H1 (cell line): ENCODE measurements around the gene TMEM134. TPM values are rescaled to one million over a fixed set of nuclear protein-coding genes. Genes with fewer than 3 reads are reported as not detected.

Source experiments
- CTCF ChIA-PET: fragments of 300-600 bp; sonication (Branson Sonifier 250); formaldehyde crosslinking; loops from one replicate; lab custom pipeline; 2021; ENCODE audit not compliant: partially characterized antibody; lab: Charles Lee
- POLR2A ChIA-PET: fragments of 300-600 bp; sonication (Branson Sonifier 250); formaldehyde crosslinking; loops from one replicate; lab custom pipeline; 2021; ENCODE audit warnings: inconsistent platforms; ENCODE audit not compliant: partially characterized antibody; lab: Charles Lee
- DNase-seq, 2 experiments: peaks; one replicate each; pipeline versions ENCODE4 v3.0.0 to v3.0.0-alpha.2; 2010 to 2022; ENCODE audit warnings: low spot score in 2 of 2, low read depth in 1 of 2, mixed read lengths in 1 of 2
- FAIRE-seq: peaks from 2 replicates; lab custom pipeline; 2011; peaks lifted over from hg19 to GRCh38; lab: Jason Lieb, UNC
- H2AFZ ChIP-seq: 2 replicates; pipeline ENCODE4 v1.8.1; 2012; ENCODE audit warnings: low read length, inconsistent platforms
- H2AK5ac ChIP-seq: 2 replicates; pipeline ENCODE4 v1.6.1; 2013; ENCODE audit warnings: low read depth, low read length
- H2BK120ac ChIP-seq: replicated peaks from 2 replicates; pipeline ENCODE3; 2013; ENCODE audit warnings: low read depth, low read length, inconsistent platforms
- H2BK12ac ChIP-seq: 2 replicates; pipeline ENCODE4 v1.6.1; 2013; ENCODE audit warnings: low read depth, low read length
- H2BK15ac ChIP-seq: 2 replicates; pipeline ENCODE4 v1.6.1; 2013; ENCODE audit warnings: low read length
- H2BK20ac ChIP-seq: 2 replicates; pipeline ENCODE4 v1.6.1; 2013; ENCODE audit warnings: low read length
- H2BK5ac ChIP-seq: 2 replicates; pipeline ENCODE4 v1.6.1; 2013; ENCODE audit warnings: low read depth, low read length
- H3K14ac ChIP-seq: 2 replicates; pipeline ENCODE4 v1.6.1; 2013; ENCODE audit warnings: inconsistent platforms; ENCODE audit not compliant: insufficient read length
- H3K18ac ChIP-seq: 2 replicates; pipeline ENCODE4 v1.6.1; 2013; ENCODE audit warnings: low read length; ENCODE audit errors: extremely low read depth
- H3K23ac ChIP-seq: 2 replicates; pipeline ENCODE4 v1.6.1; 2013; ENCODE audit warnings: inconsistent platforms; ENCODE audit not compliant: insufficient read length
- H3K23me2 ChIP-seq: 2 replicates; pipeline ENCODE4 v1.6.1; 2013; ENCODE audit warnings: low read depth, low read length
- H3K27ac ChIP-seq: 2 replicates; pipeline ENCODE4 v1.6.1; 2011; ENCODE audit warnings: low read depth, low read length, inconsistent platforms
- H3K27me3 ChIP-seq, 4 experiments: replicated peaks in 1 of 4; 1 replicate in 1 of 4; 2 replicates in 3 of 4; pipeline versions ENCODE4 v1.6.1 to v1.8.1; 2011 to 2013; ENCODE audit warnings: low read length in 3 of 4, mild to moderate bottlenecking in 3 of 4, inconsistent platforms in 2 of 4, mixed read lengths in 2 of 4, moderate library complexity in 1 of 4; ENCODE audit not compliant: control insufficient read depth in 3 of 4, insufficient read depth in 3 of 4; ENCODE audit errors: extremely low read depth in 1 of 4
- H3K36me3 ChIP-seq, 4 experiments: 2 replicates each; pipeline versions ENCODE4 v1.6.1 to v1.8.1; 2011 to 2013; ENCODE audit warnings: mild to moderate bottlenecking in 4 of 4, low read length in 3 of 4, moderate library complexity in 2 of 4, control low read depth in 1 of 4, inconsistent platforms in 1 of 4; ENCODE audit not compliant: insufficient read depth in 4 of 4, control insufficient read depth in 2 of 4
- H3K4ac ChIP-seq: replicated peaks from 2 replicates; pipeline ENCODE3; 2013; ENCODE audit warnings: low read length, low read depth, mixed read lengths, inconsistent platforms; ENCODE audit not compliant: insufficient read length
- H3K4me1 ChIP-seq, 4 experiments: replicated peaks in 1 of 4; 1 replicate in 1 of 4; 2 replicates in 3 of 4; pipeline versions ENCODE4 v1.6.1 to v1.8.1; 2011 to 2013; ENCODE audit warnings: low read length in 3 of 4, inconsistent platforms in 2 of 4, mixed read lengths in 1 of 4; ENCODE audit not compliant: insufficient read depth in 4 of 4, control insufficient read depth in 3 of 4
- H3K4me2 ChIP-seq, 2 experiments: 2 replicates each; pipeline versions ENCODE4 v1.6.1 to v1.8.1; 2011 to 2013; ENCODE audit warnings: low read depth in 2 of 2, low read length in 2 of 2, control low read depth in 1 of 2, inconsistent platforms in 1 of 2, mild to moderate bottlenecking in 1 of 2; ENCODE audit not compliant: insufficient read depth in 1 of 2
- H3K4me3 ChIP-seq, 4 experiments: fragments of 200-600, 300-600 bp in 1 of 4; sonication (generic), shearing (Covaris generic), sonication (Bioruptor Twin) in 1 of 4; 2 replicates each; pipeline versions ENCODE4 v1.5.1 to v1.8.1; 2011 to 2016; ENCODE audit warnings: low read length in 4 of 4, low read depth in 3 of 4, control low read depth in 2 of 4, inconsistent platforms in 2 of 4, mild to moderate bottlenecking in 2 of 4, mixed read lengths in 1 of 4, moderate library complexity in 1 of 4; ENCODE audit not compliant: insufficient read depth in 2 of 4; ENCODE audit errors: extremely low read depth in 1 of 4
- H3K56ac ChIP-seq: replicated peaks from 2 replicates; pipeline ENCODE3; 2013; ENCODE audit warnings: low read depth, mild to moderate bottlenecking, mixed read lengths, low read length, inconsistent platforms; ENCODE audit not compliant: insufficient read length
- H3K79me1 ChIP-seq: 2 replicates; pipeline ENCODE4 v1.6.1; 2013; ENCODE audit warnings: low read depth, low read length, control low read depth
- H3K79me2 ChIP-seq, 2 experiments: 2 replicates each; pipeline versions ENCODE4 v1.6.1 to v1.8.1; 2012 to 2013; ENCODE audit warnings: low read length in 2 of 2, mild to moderate bottlenecking in 2 of 2, inconsistent platforms in 1 of 2; ENCODE audit not compliant: insufficient read depth in 2 of 2, control insufficient read depth in 1 of 2
- H3K9ac ChIP-seq, 4 experiments: replicated peaks in 1 of 4; 1 replicate in 1 of 4; 2 replicates in 3 of 4; pipeline versions ENCODE4 v1.6.1 to v1.8.1; 2011 to 2013; ENCODE audit warnings: low read depth in 3 of 4, low read length in 3 of 4, control low read depth in 2 of 4, mild to moderate bottlenecking in 2 of 4, moderate library complexity in 2 of 4, inconsistent platforms in 1 of 4; ENCODE audit errors: extremely low read depth in 1 of 4
- H3K9me3 ChIP-seq, 2 experiments: 2 replicates each; pipeline versions ENCODE4 v1.6.1 to v1.8.1; 2012 to 2013; ENCODE audit warnings: mild to moderate bottlenecking in 2 of 2, moderate library complexity in 2 of 2, control low read depth in 1 of 2, inconsistent platforms in 1 of 2, low read depth in 1 of 2, low read length in 1 of 2, mixed read lengths in 1 of 2; ENCODE audit not compliant: insufficient read depth in 2 of 2
- H4K20me1 ChIP-seq, 2 experiments: replicated peaks in 1 of 2; 2 replicates each; pipeline versions ENCODE3 to v1.8.1; 2011 to 2013; ENCODE audit warnings: inconsistent platforms in 2 of 2, low read length in 2 of 2, mild to moderate bottlenecking in 1 of 2; ENCODE audit not compliant: insufficient read depth in 2 of 2, control insufficient read depth in 1 of 2
- H4K5ac ChIP-seq: 2 replicates; pipeline ENCODE4 v1.6.1; 2013; ENCODE audit warnings: low read length, low read depth, mixed read lengths, inconsistent platforms; ENCODE audit not compliant: insufficient read length
- H4K8ac ChIP-seq: 2 replicates; pipeline ENCODE4 v1.8.0; 2013; ENCODE audit warnings: mild to moderate bottlenecking, moderate library complexity, low read length, inconsistent platforms; ENCODE audit not compliant: insufficient read depth; ENCODE audit errors: extremely low read depth
- H4K91ac ChIP-seq: replicated peaks from 2 replicates; pipeline ENCODE3; 2013; ENCODE audit warnings: low read length, mixed read lengths, inconsistent platforms; ENCODE audit not compliant: insufficient read length
- ATF3 ChIP-seq: IDR thresholded peaks from 2 replicates; pipeline ENCODE4 v1.6.1; 2011; ENCODE audit warnings: low read depth, mild to moderate bottlenecking, low read length; ENCODE audit not compliant: insufficient read depth
- BACH1 ChIP-seq: IDR thresholded peaks from 2 replicates; pipeline ENCODE4 v1.6.1; 2012; ENCODE audit warnings: low read length, improper control_type of control experiment
- CBX8 ChIP-seq: fragments of 300-800, 300-1000 bp; sonication (generic); IDR thresholded peaks from 2 replicates; pipeline ENCODE4 v1.7.1; 2016; ENCODE audit warnings: low read depth, low read length, borderline replicate concordance
- KDM1A ChIP-seq: fragments of 200-600, 300-600 bp; sonication (generic); IDR thresholded peaks from 2 replicates; pipeline ENCODE4 v1.7.1; 2016; ENCODE audit warnings: mild to moderate bottlenecking, low read length, borderline replicate concordance
- SP2 ChIP-seq: IDR thresholded peaks from 2 replicates; pipeline ENCODE4 v1.6.1; 2012; ENCODE audit warnings: mild to moderate bottlenecking, low read length, inconsistent platforms
- TBP ChIP-seq: IDR thresholded peaks from 2 replicates; pipeline ENCODE4 v1.6.1; 2011; ENCODE audit warnings: low read depth, low read length, improper control_type of control experiment
- WGBS, 2 experiments: shearing (Covaris generic) in 1 of 2; methylation state at CpG; one replicate each; pipeline versions ENCODE4 v1.1.6 to v1.1.7; 2013 to 2015; ENCODE audit warnings: low lambda C conversion rate in 2 of 2, mixed read lengths in 2 of 2, inconsistent platforms in 1 of 2, low coverage in 1 of 2, missing lambda C conversion rate in 1 of 2; ENCODE audit not compliant: insufficient replicate concordance in 2 of 2, insufficient coverage in 1 of 2, insufficient read length in 1 of 2; ENCODE audit errors: extremely low coverage in 1 of 2, missing lambda C conversion rate in 1 of 2; 5-methylcytosine and 5-hydroxymethylcytosine counted together
- polyA plus RNA-seq, 7 experiments: library from polyadenylated mRNA; depleted of rRNA in 3 of 7; stranded (reverse) in 5 of 7; unstranded in 2 of 7; fragments of >200 nt in 5 of 7; fragments of 200-250 nt in 2 of 7; gene quantifications; 1 replicate in 5 of 7; 2 replicates in 1 of 7; 4 replicates in 1 of 7; pipeline versions ENCODE4 v1.2.1 to v1.2.3, GENCODE V29; 2011 to 2013; ENCODE audit warnings: missing spikeins in 2 of 7, mixed read lengths in 2 of 7
- total RNA-seq: library from RNA; stranded (reverse); fragmentation: NEBNext Ultra II Directional; extraction: Animal tissue kit (Norgen Biotek cat#: 25700); gene quantifications from 2 replicates; pipeline ENCODE4 v1.2.1, GENCODE V29; 2021

Gene TMEM134
- total and polyA plus RNA-seq, 2 of the 8 experiments (the other 6 are each of a cell fraction or from before 2014, with no cell fraction given) = 32.4 to 229 TPM

DNA sequence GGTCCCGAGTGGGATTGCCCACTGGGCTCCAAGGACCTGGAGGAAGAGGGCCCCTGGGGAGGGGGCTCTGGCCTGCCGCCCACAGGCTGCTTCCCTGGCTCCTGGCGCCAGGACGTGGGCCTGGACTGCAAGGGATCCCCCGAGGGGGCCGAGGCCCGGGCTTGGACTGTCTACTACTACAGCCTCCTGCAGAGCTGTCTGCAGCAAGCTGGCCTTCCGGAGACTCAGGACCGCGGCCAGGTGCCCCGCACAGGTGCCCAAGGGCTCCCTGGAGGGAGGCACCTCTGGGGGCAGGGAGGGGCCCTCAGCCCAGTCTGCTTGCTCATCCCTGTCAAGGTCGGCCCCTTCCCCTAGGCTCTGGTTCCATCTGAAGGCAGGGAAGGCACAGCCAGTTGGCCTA is 51.6 kb downstream of the TMEM134 start:
- Histone ChIP-seq H2BK5ac (no peak overlapping the region), H3K18ac (no peak overlapping the region), H2BK12ac (no peak overlapping the region), H3K4me2 (no peak overlapping the region), H3K4me3 (no peak overlapping the region), H3K9me3 (no peaks in the 10 kb centered on the region), H2AFZ (no peak overlapping the region), H3K9ac (no peak overlapping the region), H4K91ac (no peak overlapping the region), H3K4ac (peak overlapping the region; percentile 91), H2BK20ac (no peak overlapping the region), H3K36me3 (no peaks in the 10 kb centered on the region), H3K23ac (no peak overlapping the region), H3K23me2 (peaks cover 12% of the 10 kb centered on the region; the same call in 1 of the 2 replicates), H2BK120ac (no peak overlapping the region), H3K56ac (no peak overlapping the region), H3K79me1 (no peaks in the 10 kb centered on the region), H4K8ac (no peak overlapping the region), H3K27ac (no peak overlapping the region), H2BK15ac (0 out of 2 replicates have a peak overlapping the region, but pooled peaks have one; percentile 46), H3K79me2 (no peaks in the 10 kb centered on the region), H4K20me1 (peaks cover 0 to 3% of the 10 kb centered on the region in 2 experiments), H3K27me3 (peaks cover 0 to 11% (median 7%) of the 10 kb centered on the region in 4 experiments; a peak in 5 of 7 replicates), H4K5ac (no peak overlapping the region), H3K4me1 (peaks cover 4 to 15% (median 11%) of the 10 kb centered on the region in 4 experiments), H3K14ac (no peak overlapping the region), H2AK5ac (no peak overlapping the region; the same call in 1 of the 2 replicates)
- ChIA-PET CTCF (interaction anchor here (0.7 to 1.6 kb wide), 7 partner anchors 13 to 66 kb away, joined by 3 to 5 read pairs (median 4); partner anchors contain the start of genes PPP1CA, TBC1D10C and TMEM134), POLR2A (interaction anchor here (1.6 to 10.2 kb wide), 4 partner anchors 10 to 67 kb away, joined by 3 to 104 read pairs (median 4); partner anchors contain the start of genes PTPRCAP and TBC1D10C)
- WGBS, 2 experiments = 86% methylated on average over 12 of the region's 12 CpGs; no CpG with 5 or more reads in 1 of the 2 experiments
- DNase-seq (no peak), FAIRE-seq (no peak)
- TF ChIP-seq CBX8 (no peak), ATF3 (no peak), BACH1 (no peak), SP2 (no peak), KDM1A (no peak), TBP (no peak)
